ENCODE measurements around the gene HES3.
"Not testable (repeated sequence)": the region's sequence is repeated elsewhere in the genome, so short reads cannot be mapped to it uniquely, and the experiment has no call there.

Gene HES3

GRCh38 chr1:6210591-6211355 is 33.2 kb upstream of the HES3 start:
- Histone ChIP-seq H3K4me1 (no peaks in the 10 kb centered on the region), H3K9ac (no peak overlapping the region), H3K79me2 (no peaks in the 10 kb centered on the region), H3K4me3 (ENCODE audit: low read depth, low read length) (no peak overlapping the region), H3K27me3 (ENCODE audit: control insufficient read depth, insufficient read depth, low read length) (no peaks in the 10 kb centered on the region), H3K27ac (no peak overlapping the region), H3K9me3 (ENCODE audit: control insufficient read depth, low read length) (no peaks in the 10 kb centered on the region), H2AFZ (no peak overlapping the region), H3K4me2 (ENCODE audit: low read length) (no peak overlapping the region), H3K36me3 (ENCODE audit: control insufficient read depth, insufficient read depth, low read length) (no peaks in the 10 kb centered on the region)
- no peak for TF ChIP-seq CTCF (IDR thresholded peaks at IDR 0.05)

- Histone ChIP-seq H3K4me2 (ENCODE audit: low read length) (no peak overlapping the region), H3K79me2 (no peaks in the 10 kb centered on the region), H3K27me3 (ENCODE audit: control insufficient read depth, insufficient read depth, low read length) (no peaks in the 10 kb centered on the region), H3K36me3 (ENCODE audit: control insufficient read depth, insufficient read depth, low read length) (no peaks in the 10 kb centered on the region), H3K4me1 (no peaks in the 10 kb centered on the region), H3K4me3 (ENCODE audit: low read depth, low read length) (no peak overlapping the region), H2AFZ (no peak overlapping the region), H3K9ac (no peak overlapping the region), H3K27ac (no peak overlapping the region), H3K9me3 (ENCODE audit: control insufficient read depth, low read length) (no peaks in the 10 kb centered on the region)
- TF ChIP-seq CTCF (IDR thresholded peaks at IDR 0.05), result no peak
Observed at GRCh38 chr1:6211731-6212130, 32.2 kb upstream of the HES3 start.

- H3K9me3 ChIP-seq (ENCODE audit: control insufficient read depth, low read length), result no peaks in the 10 kb centered on the region
- TF ChIP-seq CTCF (IDR thresholded peaks at IDR 0.05), result no peak
- no peak overlapping the region for H3K27ac ChIP-seq
- H3K4me3 ChIP-seq (ENCODE audit: low read depth, low read length), result no peak overlapping the region
- no peaks in the 10 kb centered on the region for H3K36me3 ChIP-seq (ENCODE audit: control insufficient read depth, insufficient read depth, low read length)
- H3K27me3 ChIP-seq (ENCODE audit: control insufficient read depth, insufficient read depth, low read length), result no peaks in the 10 kb centered on the region
- no peak overlapping the region for H2AFZ ChIP-seq
- H3K4me2 ChIP-seq (ENCODE audit: low read length), result no peak overlapping the region
- no peak overlapping the region for H3K9ac ChIP-seq
- no peaks in the 10 kb centered on the region for H3K79me2 ChIP-seq
- H3K4me1 ChIP-seq, result no peaks in the 10 kb centered on the region
Observed at GRCh38 chr1:6212193-6212959, 31.6 kb upstream of the HES3 start.

DNA sequence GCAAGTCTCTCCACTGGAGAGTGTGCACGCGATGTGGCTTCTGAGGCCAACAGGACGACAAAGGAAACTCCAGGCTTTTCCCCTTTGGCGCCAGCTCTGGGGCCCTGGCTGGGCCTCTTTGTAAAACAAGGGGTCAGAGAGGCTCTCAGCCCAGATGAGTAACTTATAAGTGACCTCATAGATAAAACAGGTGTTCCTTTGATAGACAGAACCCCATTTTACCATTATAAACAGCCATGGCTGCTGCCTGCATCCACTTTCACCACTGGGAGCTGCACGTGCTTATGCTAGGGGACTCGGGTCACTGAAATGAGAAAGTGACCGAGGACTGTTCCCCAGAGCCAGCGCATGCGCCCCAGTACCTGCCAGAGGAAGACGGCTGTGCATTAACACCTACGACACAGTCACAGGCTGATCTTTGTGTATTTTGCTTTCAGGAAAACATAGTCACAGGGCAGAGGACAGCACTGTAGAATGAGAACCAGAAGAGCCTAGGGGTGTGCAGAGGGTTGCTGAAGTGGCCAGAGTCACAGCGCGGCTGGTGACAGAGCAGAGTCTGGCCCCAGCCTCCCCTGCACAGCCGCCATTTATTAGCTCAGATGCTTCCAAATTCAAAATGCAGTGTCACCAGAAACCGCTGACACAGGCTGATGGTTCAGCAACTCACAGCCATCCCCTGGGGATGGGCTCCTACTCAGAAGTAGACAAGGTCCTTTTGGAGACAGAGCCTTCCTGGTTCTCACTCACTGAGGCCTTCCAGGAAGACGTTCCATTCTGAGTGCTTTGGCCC is 25.4 kb upstream of the HES3 start:
- Histone ChIP-seq H2AFZ (no peak overlapping the region), H3K9ac (no peak overlapping the region), H3K36me3 (ENCODE audit: control insufficient read depth, insufficient read depth, low read length) (no peaks in the 10 kb centered on the region), H3K4me2 (ENCODE audit: low read length) (no peak overlapping the region), H3K79me2 (no peaks in the 10 kb centered on the region), H3K27me3 (ENCODE audit: control insufficient read depth, insufficient read depth, low read length) (no peaks in the 10 kb centered on the region), H3K27ac (no peak overlapping the region), H3K4me1 (no peaks in the 10 kb centered on the region), H3K4me3 (ENCODE audit: low read depth, low read length) (no peak overlapping the region), H3K9me3 (ENCODE audit: control insufficient read depth, low read length) (no peaks in the 10 kb centered on the region)
- TF ChIP-seq CTCF (IDR thresholded peaks at IDR 0.05), result no peak

DNA sequence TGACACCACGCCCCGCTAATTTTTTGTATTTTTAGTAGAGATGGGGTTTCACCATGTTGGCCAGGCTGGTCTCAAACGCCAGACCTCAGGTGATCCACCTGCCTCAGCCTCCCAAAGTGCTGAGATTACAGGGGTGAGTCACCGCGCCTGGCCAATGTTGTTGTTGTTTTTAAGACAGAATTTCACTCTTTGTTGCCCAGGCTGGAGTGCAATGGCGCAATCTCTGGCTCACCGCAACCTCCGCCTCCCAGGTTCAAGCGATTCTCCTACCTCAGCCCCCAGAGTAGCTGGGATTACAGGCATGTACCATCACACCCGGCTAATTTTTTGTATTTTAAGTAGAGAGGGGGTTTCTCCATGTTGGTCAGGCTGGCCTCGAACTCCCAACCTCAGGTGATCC is 24.3 kb upstream of the HES3 start:
- H3K9ac ChIP-seq; H3K4me3 ChIP-seq (ENCODE audit: low read depth, low read length); H3K9me3 ChIP-seq (ENCODE audit: control insufficient read depth, low read length); H3K4me1 ChIP-seq; H3K36me3 ChIP-seq (ENCODE audit: control insufficient read depth, insufficient read depth, low read length); H3K27ac ChIP-seq; H3K27me3 ChIP-seq (ENCODE audit: control insufficient read depth, insufficient read depth, low read length); H3K79me2 ChIP-seq; H2AFZ ChIP-seq; H3K4me2 ChIP-seq (ENCODE audit: low read length): not testable (repeated sequence)

All from parathyroid adenoma (tissue), 2 donors.